HCT116 (cell line): ENCODE results near the gene CAPN9.

Experiments used
- EZH2 ChIP-seq: fragments of 200-600 bp; sonication (generic); IDR thresholded peaks from 2 replicates; pipeline ENCODE4 v1.6.1; 2017; ENCODE audit warnings: antibody characterized with exemption, mixed run types
- EZH2phosphoT487 ChIP-seq: fragments of 200-600 bp; IDR thresholded peaks from 2 replicates; pipeline ENCODE4 v1.6.1; 2018; ENCODE audit warnings: antibody characterized with exemption, borderline replicate concordance
- POLR2A ChIP-seq: IDR thresholded peaks from 2 replicates; pipeline ENCODE4 v1.7.0; 2011; ENCODE audit warnings: borderline replicate concordance; ENCODE audit not compliant: insufficient read depth, insufficient read length; ENCODE audit errors: extremely low read depth
- POLR2AphosphoS5 ChIP-seq: IDR thresholded peaks from 2 replicates; pipeline ENCODE4 v1.6.1; 2011; ENCODE audit warnings: mild to moderate bottlenecking, low read depth, low read length, moderate library complexity
- SIN3A ChIP-seq: IDR thresholded peaks from 2 replicates; pipeline ENCODE4 v1.6.1; 2012; ENCODE audit warnings: low read depth
- SP1 ChIP-seq: IDR thresholded peaks from 2 replicates; pipeline ENCODE4 v1.6.1; 2012; ENCODE audit warnings: low read depth
- TF ChIP-seq, protein P1 (sequence below), 3 experiments: fragments of 200-600 bp in 1 of 3; sonication (generic) in 1 of 3; IDR thresholded peaks in 2 of 3; conservative IDR thresholded peaks in 1 of 3; 2 replicates each; pipeline ENCODE4 v1.5.1; 2012 to 2017; ENCODE audit warnings: low read depth in 2 of 3, low read length in 2 of 3, antibody characterized with exemption in 1 of 3, borderline replicate concordance in 1 of 3, control low read depth in 1 of 3, mild to moderate bottlenecking in 1 of 3, mixed read lengths in 1 of 3, mixed run types in 1 of 3, moderate library complexity in 1 of 3; ENCODE audit not compliant: insufficient read depth in 1 of 3

DNA sequence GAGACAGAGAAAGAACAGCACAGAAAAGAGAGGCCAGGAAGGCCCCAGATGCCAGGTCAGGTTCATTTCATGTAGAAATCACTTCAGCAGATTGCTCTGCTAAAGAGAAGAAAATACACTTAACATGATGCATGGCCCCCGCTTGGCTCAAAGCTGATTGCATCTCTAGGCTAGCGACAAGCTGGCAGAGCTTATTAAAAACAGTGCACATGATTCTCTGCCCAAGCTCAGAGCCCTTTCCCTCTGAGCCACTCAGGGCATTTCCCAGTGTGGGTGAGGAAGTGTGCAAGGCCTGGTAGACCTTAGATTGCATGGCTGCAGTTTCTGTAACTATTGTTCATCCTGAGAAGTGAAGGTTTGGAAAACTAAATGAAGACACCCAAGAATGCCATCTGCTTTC, 3.3 kb upstream of the CAPN9 start:
- TF ChIP-seq, protein P1, sequence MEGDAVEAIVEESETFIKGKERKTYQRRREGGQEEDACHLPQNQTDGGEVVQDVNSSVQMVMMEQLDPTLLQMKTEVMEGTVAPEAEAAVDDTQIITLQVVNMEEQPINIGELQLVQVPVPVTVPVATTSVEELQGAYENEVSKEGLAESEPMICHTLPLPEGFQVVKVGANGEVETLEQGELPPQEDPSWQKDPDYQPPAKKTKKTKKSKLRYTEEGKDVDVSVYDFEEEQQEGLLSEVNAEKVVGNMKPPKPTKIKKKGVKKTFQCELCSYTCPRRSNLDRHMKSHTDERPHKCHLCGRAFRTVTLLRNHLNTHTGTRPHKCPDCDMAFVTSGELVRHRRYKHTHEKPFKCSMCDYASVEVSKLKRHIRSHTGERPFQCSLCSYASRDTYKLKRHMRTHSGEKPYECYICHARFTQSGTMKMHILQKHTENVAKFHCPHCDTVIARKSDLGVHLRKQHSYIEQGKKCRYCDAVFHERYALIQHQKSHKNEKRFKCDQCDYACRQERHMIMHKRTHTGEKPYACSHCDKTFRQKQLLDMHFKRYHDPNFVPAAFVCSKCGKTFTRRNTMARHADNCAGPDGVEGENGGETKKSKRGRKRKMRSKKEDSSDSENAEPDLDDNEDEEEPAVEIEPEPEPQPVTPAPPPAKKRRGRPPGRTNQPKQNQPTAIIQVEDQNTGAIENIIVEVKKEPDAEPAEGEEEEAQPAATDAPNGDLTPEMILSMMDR (IDR thresholded peaks at IDR 0.05 in 2 of 3, conservative IDR thresholded peaks at IDR 0.05 in 1 of 3; ENCODE audit: borderline replicate concordance in 1 of 3, insufficient read depth in 1 of 3, low read depth in 2 of 3, low read length in 2 of 3) = no peak
- TF ChIP-seq POLR2AphosphoS5 (no peak), SIN3A (no peak), SP1 (no peak), POLR2A (no peak), EZH2 (no peak), EZH2phosphoT487 (no peak)
